ENCODE results near the gene IFT88. TPM values are rescaled to one million over a fixed set of nuclear protein-coding genes. Genes with fewer than 3 reads are reported as not detected.

Gene IFT88
- total and polyA plus RNA-seq, 9 of the 15 experiments (the other 6 are each of a cell fraction or from before 2014, with no cell fraction given): 8.3 to 13.5 (median 10.0) TPM

GRCh38 chr13:20715330-20715712 is 148.4 kb downstream of the IFT88 start (continued):
- no peak for TF ChIP-seq RBM14 (IDR thresholded peaks at IDR 0.05; ENCODE audit: borderline replicate concordance, insufficient read depth, low read depth, low read length)
- TF ChIP-seq, protein P1, sequence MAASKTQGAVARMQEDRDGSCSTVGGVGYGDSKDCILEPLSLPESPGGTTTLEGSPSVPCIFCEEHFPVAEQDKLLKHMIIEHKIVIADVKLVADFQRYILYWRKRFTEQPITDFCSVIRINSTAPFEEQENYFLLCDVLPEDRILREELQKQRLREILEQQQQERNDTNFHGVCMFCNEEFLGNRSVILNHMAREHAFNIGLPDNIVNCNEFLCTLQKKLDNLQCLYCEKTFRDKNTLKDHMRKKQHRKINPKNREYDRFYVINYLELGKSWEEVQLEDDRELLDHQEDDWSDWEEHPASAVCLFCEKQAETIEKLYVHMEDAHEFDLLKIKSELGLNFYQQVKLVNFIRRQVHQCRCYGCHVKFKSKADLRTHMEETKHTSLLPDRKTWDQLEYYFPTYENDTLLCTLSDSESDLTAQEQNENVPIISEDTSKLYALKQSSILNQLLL (CRISPR knock-in tag; IDR thresholded peaks at IDR 0.05; ENCODE audit: borderline replicate concordance): no peak
- TF ChIP-seq POLR3G (IDR thresholded peaks at IDR 0.05; ENCODE audit: extremely low read depth, insufficient read length, insufficient replicate concordance): no peak
- no peak for TF ChIP-seq CBX2 (IDR thresholded peaks at IDR 0.05; ENCODE audit: insufficient read depth, low read length, poor library complexity, severe bottlenecking)
- TF ChIP-seq POLR2B (IDR thresholded peaks at IDR 0.05; ENCODE audit: low read depth, partially characterized antibody): no peak
- no peak for TF ChIP-seq ZNF512 (tag; IDR thresholded peaks at IDR 0.05)
- no peak for TF ChIP-seq RERE (CRISPR knock-in tag; IDR thresholded peaks at IDR 0.05; ENCODE audit: borderline replicate concordance)
- no peak for TF ChIP-seq SNRNP70 (optimal IDR thresholded peaks at IDR 0.05; ENCODE audit: low read depth, low read length)
- no peak for TF ChIP-seq CHD4 (IDR thresholded peaks at IDR 0.05; ENCODE audit: insufficient read depth, insufficient replicate concordance, low read depth, low read length, poor library complexity, severe bottlenecking)
- TF ChIP-seq ADNP (tag; IDR thresholded peaks at IDR 0.05): no peak
- TF ChIP-seq, protein P2, sequence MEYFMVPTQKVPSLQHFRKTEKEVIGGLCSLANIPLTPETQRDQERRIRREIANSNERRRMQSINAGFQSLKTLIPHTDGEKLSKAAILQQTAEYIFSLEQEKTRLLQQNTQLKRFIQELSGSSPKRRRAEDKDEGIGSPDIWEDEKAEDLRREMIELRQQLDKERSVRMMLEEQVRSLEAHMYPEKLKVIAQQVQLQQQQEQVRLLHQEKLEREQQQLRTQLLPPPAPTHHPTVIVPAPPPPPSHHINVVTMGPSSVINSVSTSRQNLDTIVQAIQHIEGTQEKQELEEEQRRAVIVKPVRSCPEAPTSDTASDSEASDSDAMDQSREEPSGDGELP (CRISPR knock-in tag; IDR thresholded peaks at IDR 0.05; ENCODE audit: borderline replicate concordance): no peak
- TF ChIP-seq ZFP1 (CRISPR knock-in tag; IDR thresholded peaks at IDR 0.05): no peak
- TF ChIP-seq GABPB2 (CRISPR knock-in tag; conservative IDR thresholded peaks at IDR 0.05): no peak
- TF ChIP-seq ZFPM2 (CRISPR knock-in tag; IDR thresholded peaks at IDR 0.05): no peak
- peak; percentile 6; the same call in 1 of the 2 replicates for TF ChIP-seq MAFK (IDR thresholded peaks at IDR 0.05; ENCODE audit: low read length)
- TF ChIP-seq DNMT1 (IDR thresholded peaks at IDR 0.05): no peak
- no peak for TF ChIP-seq TFAM (CRISPR knock-in tag; conservative IDR thresholded peaks at IDR 0.05)
- TF ChIP-seq NR2F6 (CRISPR knock-in tag; IDR thresholded peaks at IDR 0.05): no peak
- no peak for TF ChIP-seq CGGBP1 (CRISPR knock-in tag; IDR thresholded peaks at IDR 0.05)

Data from K562 (cell line).